PFSK-1 (cell line): ENCODE data around the gene IFI16.

ENCODE experiments used
- POLR2AphosphoS5 ChIP-seq: IDR thresholded peaks from 2 replicates; pipeline ENCODE4 v1.6.1; 2012; ENCODE audit warnings: low read depth, mild to moderate bottlenecking, control low read depth, low read length, moderate library complexity
- SIN3A ChIP-seq: IDR thresholded peaks from 2 replicates; pipeline ENCODE4 v1.6.1; 2012; ENCODE audit warnings: mild to moderate bottlenecking, low read length, moderate library complexity, borderline replicate concordance; ENCODE audit not compliant: insufficient read depth

GRCh38 chr1:159091180-159091560, 81.5 kb downstream of the IFI16 start:
- TF ChIP-seq POLR2AphosphoS5 = no peak
- TF ChIP-seq SIN3A = no peak
